ENCODE measurements around the gene TXNRD1. TPM values are rescaled to one million over a fixed set of nuclear protein-coding genes. Genes with fewer than 3 reads are reported as not detected.

TXNRD1 gene
- total RNA-seq, 4 donors from 2014 or later: 33.1 to 52.1 (median 39.4) TPM

- peaks cover 63% of the 10 kb centered on the region for H3K36me3 ChIP-seq
- TF ChIP-seq CTCF (IDR thresholded peaks at IDR 0.05): no peak
- TF ChIP-seq POLR2AphosphoS5 (IDR thresholded peaks at IDR 0.05): no peak
- TF ChIP-seq POLR2A (IDR thresholded peaks at IDR 0.05): no peak
- no peak for TF ChIP-seq EP300 (IDR thresholded peaks at IDR 0.05)
- H3K27me3 ChIP-seq: no peaks in the 10 kb centered on the region
- WGBS: 98% methylated on average over 1 of the region's 1 CpG
- no peaks in the 10 kb centered on the region for H3K9me3 ChIP-seq
- no peaks in the 10 kb centered on the region for H3K4me1 ChIP-seq
- H3K27ac ChIP-seq: no peak overlapping the region
- no peak for DNase-seq (ENCODE audit: low spot score in 2 of 2)
- H3K4me3 ChIP-seq: no peak overlapping the region
These were observed 97.1 kb downstream of the TXNRD1 start for GRCh38 chr12:104312654-104313053.

GRCh38 chr12:104313568-104314241 lies 98.1 kb downstream of the TXNRD1 start:
- Histone ChIP-seq H3K27ac (no peak overlapping the region), H3K4me1 (no peaks in the 10 kb centered on the region), H3K4me3 (no peak overlapping the region), H3K27me3 (no peaks in the 10 kb centered on the region), H3K9me3 (no peaks in the 10 kb centered on the region), H3K36me3 (peaks cover 72% of the 10 kb centered on the region)
- 85% methylated on average over 4 of the region's 4 CpGs for WGBS
- TF ChIP-seq POLR2A (IDR thresholded peaks at IDR 0.05) (no peak), CTCF (IDR thresholded peaks at IDR 0.05) (no peak), POLR2AphosphoS5 (IDR thresholded peaks at IDR 0.05) (no peak), EP300 (IDR thresholded peaks at IDR 0.05) (no peak)
- DNase-seq (ENCODE audit: low spot score in 2 of 2): no peak

GRCh38 chr12:104314242-104314614 lies 98.6 kb downstream of the TXNRD1 start:
- Histone ChIP-seq H3K4me1 (no peaks in the 10 kb centered on the region), H3K36me3 (peaks cover 78% of the 10 kb centered on the region), H3K27me3 (no peaks in the 10 kb centered on the region), H3K27ac (no peak overlapping the region), H3K9me3 (no peaks in the 10 kb centered on the region), H3K4me3 (no peak overlapping the region)
- 96% methylated on average over 1 of the region's 1 CpG for WGBS
- no peak for TF ChIP-seq EP300 (IDR thresholded peaks at IDR 0.05)
- TF ChIP-seq POLR2AphosphoS5 (IDR thresholded peaks at IDR 0.05): no peak
- no peak for TF ChIP-seq POLR2A (IDR thresholded peaks at IDR 0.05)
- TF ChIP-seq CTCF (IDR thresholded peaks at IDR 0.05): no peak
- DNase-seq (ENCODE audit: low spot score in 2 of 2): no peak

- no peak for TF ChIP-seq POLR2A (IDR thresholded peaks at IDR 0.05)
- no peak for TF ChIP-seq CTCF (IDR thresholded peaks at IDR 0.05)
- TF ChIP-seq POLR2AphosphoS5 (IDR thresholded peaks at IDR 0.05): no peak
- TF ChIP-seq EP300 (IDR thresholded peaks at IDR 0.05): no peak
- H3K4me1 ChIP-seq: no peaks in the 10 kb centered on the region
- H3K4me3 ChIP-seq: no peak overlapping the region
- DNase-seq (ENCODE audit: low spot score in 2 of 2): no peak
- H3K27ac ChIP-seq: no peak overlapping the region
- WGBS: 92% methylated on average over 10 of the region's 10 CpGs
- H3K27me3 ChIP-seq: no peaks in the 10 kb centered on the region
- peaks cover 91% of the 10 kb centered on the region for H3K36me3 ChIP-seq
- H3K9me3 ChIP-seq: no peaks in the 10 kb centered on the region
These were observed 100.0 kb downstream of the TXNRD1 start for GRCh38 chr12:104315326-104316224.

GRCh38 chr12:104316936-104317335 lies 101.4 kb downstream of the TXNRD1 start:
- peaks cover 95% of the 10 kb centered on the region for H3K36me3 ChIP-seq
- H3K27me3 ChIP-seq: no peaks in the 10 kb centered on the region
- DNase-seq (ENCODE audit: low spot score in 2 of 2): no peak
- H3K4me1 ChIP-seq: no peaks in the 10 kb centered on the region
- no peaks in the 10 kb centered on the region for H3K9me3 ChIP-seq
- TF ChIP-seq CTCF (IDR thresholded peaks at IDR 0.05) (no peak), EP300 (IDR thresholded peaks at IDR 0.05) (no peak), POLR2AphosphoS5 (IDR thresholded peaks at IDR 0.05) (no peak), POLR2A (IDR thresholded peaks at IDR 0.05) (no peak)
- H3K27ac ChIP-seq: no peak overlapping the region
- no peak overlapping the region for H3K4me3 ChIP-seq
